ENCODE results near the gene QSOX2.
"Not testable (repeated sequence)": the region's sequence is repeated elsewhere in the genome, so short reads cannot be mapped to it uniquely, and the experiment has no call there.

The QSOX2 gene

GRCh38 chr9:136236471-136237410 lies 8.9 kb downstream of the QSOX2 start:
- DNase-seq (ENCODE audit: low spot score): not testable (repeated sequence)

- no peak for DNase-seq (ENCODE audit: low spot score)
Measured at GRCh38 chr9:136235709-136236455, 9.7 kb downstream of the QSOX2 start.

GRCh38 chr9:136235171-136235570 lies 10.4 kb downstream of the QSOX2 start:
- DNase-seq (ENCODE audit: low spot score): no peak

- no peak for DNase-seq (ENCODE audit: low spot score)
Measured at GRCh38 chr9:136234597-136234996, 11.0 kb downstream of the QSOX2 start.

- no peak for DNase-seq (ENCODE audit: low spot score)
Measured at GRCh38 chr9:136233868-136234267, 11.7 kb downstream of the QSOX2 start.

GRCh38 chr9:136233411-136233810 lies 12.2 kb downstream of the QSOX2 start:
- DNase-seq (ENCODE audit: low spot score): no peak

GRCh38 chr9:136232969-136233368 lies 12.6 kb downstream of the QSOX2 start:
- DNase-seq (ENCODE audit: low spot score): no peak

- peak; percentile 33 for DNase-seq (ENCODE audit: low spot score)
Measured at GRCh38 chr9:136231478-136232297, 13.9 kb downstream of the QSOX2 start.

- DNase-seq (ENCODE audit: low spot score): no peak
Measured at GRCh38 chr9:136230773-136231172, 14.8 kb downstream of the QSOX2 start.

GRCh38 chr9:136230365-136230764 lies 15.2 kb downstream of the QSOX2 start:
- no peak for DNase-seq (ENCODE audit: low spot score)

GRCh38 chr9:136229096-136230065 lies 16.2 kb downstream of the QSOX2 start:
- no peak for DNase-seq (ENCODE audit: low spot score)

GRCh38 chr9:136228107-136228875 lies 17.3 kb downstream of the QSOX2 start:
- peak; percentile 84 for DNase-seq (ENCODE audit: low spot score)

- no peak for DNase-seq (ENCODE audit: low spot score)
Measured at GRCh38 chr9:136226680-136227407, 18.8 kb downstream of the QSOX2 start.

GRCh38 chr9:136225748-136226679 lies 19.6 kb downstream of the QSOX2 start:
- no peak for DNase-seq (ENCODE audit: low spot score)

GRCh38 chr9:136225366-136225747 lies 20.3 kb downstream of the QSOX2 start:
- no peak for DNase-seq (ENCODE audit: low spot score)

GRCh38 chr9:136223871-136224640 lies 21.6 kb downstream of the QSOX2 start:
- peak; percentile 59 for DNase-seq (ENCODE audit: low spot score)

- no peak for DNase-seq (ENCODE audit: low spot score)
Measured at GRCh38 chr9:136222906-136223285, 22.7 kb downstream of the QSOX2 start.

Data from kidney capillary endothelial cell (primary cell).